Smooth muscle cell of the coronary artery (primary cell): ENCODE measurements around the gene LAIR1. TPM values are rescaled to one million over a fixed set of nuclear protein-coding genes. Genes with fewer than 3 reads are reported as not detected.

Source experiments
- total RNA-seq: library from RNA; depleted of rRNA; stranded (reverse); fragments of >200 nt; gene quantifications from 2 replicates; pipeline ENCODE4 v1.2.3, GENCODE V29; 2014; ENCODE audit warnings: low replicate concordance

The LAIR1 gene
- total RNA-seq, result not detected in 2 replicates

GRCh38 chr19:54364775-54365257 lies at the start of gene LAIR1:
LAIR1 (minus strand) TSS chr19:54364931; CDS start chr19:54364804, 127 bp downstream.

GRCh38 chr19:54312436-54313377 lies 52.0 kb downstream of the LAIR1 start, which contains the start of gene LILRA5:
LILRA5 (minus strand) TSS chr19:54313166; CDS start chr19:54313019, 147 bp downstream.

Other genes starting within 250 kb of the LAIR1 start
- gene TFPT, start 249.3 kb downstream of the LAIR1 start, total RNA-seq, result 14.4 and 28.5 TPM in 2 replicates
- gene PRPF31, start 249.2 kb downstream of the LAIR1 start, total RNA-seq, result 62.4 and 62.5 TPM in 2 replicates
- gene CNOT3, start 227.2 kb downstream of the LAIR1 start, total RNA-seq, result 9.1 and 10.5 TPM in 2 replicates
- 2.3 and 6.5 TPM in 2 replicates for gene LENG1, start 205.2 kb downstream of the LAIR1 start, total RNA-seq
- gene TMC4, start 191.8 kb downstream of the LAIR1 start, total RNA-seq, result 0.15 TPM in 1 of 2 replicates, not detected in the other
- 7.8 and 27.6 TPM in 2 replicates for gene MBOAT7, start 175.4 kb downstream of the LAIR1 start, total RNA-seq
- gene TSEN34, start 173.6 kb downstream of the LAIR1 start, total RNA-seq, result 14.4 and 56.0 TPM in 2 replicates
- 975 and 2,995 TPM in 2 replicates for gene RPS9, start 164.1 kb downstream of the LAIR1 start, total RNA-seq
- not detected in 2 replicates for gene LILRB3, start 141.9 kb downstream of the LAIR1 start, total RNA-seq
- not detected in 2 replicates for gene LILRA6, start 122.1 kb downstream of the LAIR1 start, total RNA-seq
- not detected in 2 replicates for gene LILRB5, start 107.7 kb downstream of the LAIR1 start, total RNA-seq
- gene LILRB2, start 83.8 kb downstream of the LAIR1 start, total RNA-seq, result not detected in 2 replicates
- gene LILRA5, start 51.8 kb downstream of the LAIR1 start, total RNA-seq, result not detected in 2 replicates
- not detected in 2 replicates for gene LILRA4, start 25.8 kb downstream of the LAIR1 start, total RNA-seq
- gene TTYH1, start 50.5 kb upstream of the LAIR1 start, total RNA-seq, result not detected in 2 replicates
- gene LENG8, start 84.3 kb upstream of the LAIR1 start, total RNA-seq, result 36.5 and 53.7 TPM in 2 replicates
- gene LENG9, start 98.8 kb upstream of the LAIR1 start, total RNA-seq, result 5.4 and 14.1 TPM in 2 replicates
- gene CDC42EP5, start 108.4 kb upstream of the LAIR1 start, total RNA-seq, result 2.9 and 41.0 TPM in 2 replicates
- gene LAIR2, start 137.9 kb upstream of the LAIR1 start, total RNA-seq, result not detected in 2 replicates
- not detected in 2 replicates for gene LILRA2, start 208.9 kb upstream of the LAIR1 start, total RNA-seq
- not detected in 2 replicates for gene LILRA1, start 228.7 kb upstream of the LAIR1 start, total RNA-seq